GM21723 (cell line): ENCODE measurements around the gene KCNH2.

ENCODE experiments used
- ATAC-seq: cut with Tn5 transposase; IDR thresholded peaks from one replicate; pipeline ENCODE4 v1.9.1; 2021; ENCODE audit warnings: mild to moderate bottlenecking, moderate library complexity; ENCODE audit not compliant: unreplicated experiment

Gene KCNH2

DNA sequence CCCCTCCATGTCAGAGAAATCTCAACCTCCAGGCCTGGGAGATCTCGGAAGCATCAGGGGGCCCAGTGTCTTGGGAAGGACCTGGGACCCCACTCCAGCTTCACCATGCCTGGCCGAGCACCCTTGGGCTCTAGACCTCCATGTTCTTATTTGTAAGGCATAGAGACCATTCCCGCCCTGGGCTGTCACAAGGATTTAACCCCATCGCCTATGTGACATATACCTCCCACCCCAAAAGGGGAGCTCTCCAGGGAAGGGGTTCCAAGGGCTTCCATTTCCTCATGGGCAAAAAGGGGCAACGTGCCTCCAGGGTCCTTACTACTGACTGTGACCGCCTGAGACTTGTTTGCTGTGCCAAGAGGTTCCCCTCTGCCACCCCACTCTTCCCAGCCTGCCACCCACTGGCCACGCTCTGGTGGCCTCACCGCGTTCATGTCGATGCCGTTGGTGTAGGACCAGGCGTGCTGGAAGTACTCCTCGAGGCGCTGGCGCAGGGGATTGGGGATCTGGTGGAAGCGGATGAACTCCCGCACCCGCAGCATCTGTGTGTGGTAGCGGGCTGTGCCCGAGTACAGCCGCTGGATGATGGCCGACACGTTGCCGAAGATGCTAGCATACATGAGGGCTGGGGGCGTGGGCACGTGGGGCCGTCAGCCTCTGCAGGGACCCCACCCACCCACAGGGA is 27.5 kb downstream of the KCNH2 start:
- ATAC-seq: no peak

DNA sequence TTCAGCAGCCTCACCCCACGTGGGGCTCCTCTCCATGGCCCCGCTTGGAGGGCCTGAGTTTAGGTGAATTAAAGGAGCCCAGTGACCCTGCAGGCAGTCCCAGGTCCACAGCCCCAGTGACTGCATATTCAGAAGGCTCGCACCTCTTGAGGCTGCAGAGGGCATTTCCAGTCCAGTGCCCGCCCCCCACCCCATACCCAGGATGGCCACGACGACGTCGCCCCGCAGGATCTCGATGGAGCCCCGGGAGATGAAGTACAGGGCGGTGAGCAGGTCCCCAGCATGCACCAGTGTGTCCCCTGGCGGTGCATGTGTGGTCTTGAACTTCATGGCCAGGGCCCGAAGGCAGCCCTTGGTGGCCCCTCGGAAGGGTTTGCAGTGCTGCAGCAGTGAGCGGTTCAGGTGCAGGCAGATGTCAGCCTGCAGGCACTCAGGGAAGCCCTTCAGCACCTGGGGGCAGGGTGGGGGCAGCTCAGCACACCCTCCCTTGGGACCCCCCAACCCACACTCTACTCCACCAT is 28.1 kb downstream of the KCNH2 start:
- no peak for ATAC-seq

DNA sequence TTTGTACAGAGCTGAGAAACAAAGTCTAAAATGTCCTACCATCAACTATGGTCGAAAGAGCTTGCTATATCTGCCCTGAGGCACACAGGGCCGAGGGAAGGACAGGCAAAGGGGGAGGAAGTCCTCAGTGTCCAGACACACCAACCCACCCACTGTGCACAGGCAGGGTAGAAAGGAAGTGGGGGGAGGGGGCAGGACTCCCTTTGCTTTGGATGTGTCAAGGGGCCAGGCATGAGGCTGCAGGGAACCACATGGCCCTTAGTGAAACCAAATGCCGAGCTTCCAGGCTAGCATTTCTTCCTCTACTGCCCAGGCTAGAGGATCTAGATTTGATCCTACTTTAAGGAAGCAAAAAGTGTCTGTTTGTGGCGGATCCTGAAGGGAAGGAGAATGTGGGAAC is 28.6 kb downstream of the KCNH2 start:
- no peak for ATAC-seq

DNA sequence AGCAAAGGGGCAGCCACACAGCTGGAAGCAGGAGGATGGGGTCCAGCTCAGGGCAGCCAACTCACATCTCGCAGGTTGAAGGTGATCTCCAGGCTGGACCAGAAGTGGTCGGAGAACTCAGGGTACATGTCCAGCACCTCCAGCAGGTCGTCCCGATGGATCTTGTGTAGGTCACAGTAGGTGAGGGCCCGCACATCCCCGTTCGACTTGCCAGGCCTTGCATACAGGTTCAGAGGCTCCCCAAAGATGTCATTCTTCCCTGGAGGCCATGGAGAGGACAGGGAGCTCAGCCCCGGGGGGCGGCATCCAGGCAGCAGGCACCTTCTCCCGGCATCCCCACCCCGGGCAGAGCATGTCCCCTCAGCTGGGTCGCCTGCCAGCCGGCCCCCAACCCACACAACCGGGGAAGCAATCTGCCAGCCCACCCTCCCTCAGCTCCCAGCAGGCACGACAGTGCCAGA is 29.3 kb downstream of the KCNH2 start:
- ATAC-seq: no peak

DNA sequence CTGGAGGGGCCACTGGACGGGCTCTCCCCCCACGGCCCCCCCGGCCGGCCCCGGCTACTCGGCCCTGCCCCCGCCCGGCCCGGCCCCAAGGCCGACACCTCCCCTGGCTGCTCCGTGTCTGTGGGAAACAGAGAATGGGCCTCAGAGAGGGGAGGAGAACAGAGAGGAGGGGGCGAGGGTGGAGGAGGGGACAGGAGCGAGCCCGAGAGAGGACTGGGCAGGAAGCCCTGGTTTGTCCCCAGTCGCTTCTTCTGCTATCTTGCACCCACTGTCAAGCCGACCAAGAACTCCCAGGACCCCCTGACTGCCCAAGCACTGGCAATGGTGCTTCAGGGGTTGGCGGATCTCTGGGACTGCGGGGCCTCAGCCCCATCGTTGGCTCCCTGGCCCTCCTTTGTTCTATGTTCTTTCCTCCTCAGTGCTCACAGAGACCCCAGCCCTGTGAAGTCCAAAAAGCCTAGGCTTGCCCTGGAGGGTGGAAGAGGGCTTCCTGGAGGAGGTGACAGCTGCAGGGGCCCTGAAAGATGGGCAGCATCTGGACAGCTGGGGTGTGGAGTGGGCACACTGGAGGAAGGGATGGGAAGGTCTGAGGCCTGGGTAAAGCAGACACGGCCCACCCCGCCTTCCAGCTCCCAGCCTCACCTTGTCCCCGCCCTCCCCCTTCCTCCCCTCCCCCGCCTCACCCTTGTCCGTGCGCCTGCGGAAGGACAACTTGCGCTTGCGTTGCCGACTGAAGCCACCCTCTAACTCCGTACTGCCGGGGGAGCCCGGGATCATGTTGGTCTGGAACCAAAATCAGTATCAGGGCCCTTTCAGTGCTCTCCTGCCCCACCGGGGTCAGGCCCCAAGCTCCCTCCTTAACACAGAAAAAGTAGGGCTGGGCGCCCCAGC is 30.1 kb downstream of the KCNH2 start:
- no peak for ATAC-seq

DNA sequence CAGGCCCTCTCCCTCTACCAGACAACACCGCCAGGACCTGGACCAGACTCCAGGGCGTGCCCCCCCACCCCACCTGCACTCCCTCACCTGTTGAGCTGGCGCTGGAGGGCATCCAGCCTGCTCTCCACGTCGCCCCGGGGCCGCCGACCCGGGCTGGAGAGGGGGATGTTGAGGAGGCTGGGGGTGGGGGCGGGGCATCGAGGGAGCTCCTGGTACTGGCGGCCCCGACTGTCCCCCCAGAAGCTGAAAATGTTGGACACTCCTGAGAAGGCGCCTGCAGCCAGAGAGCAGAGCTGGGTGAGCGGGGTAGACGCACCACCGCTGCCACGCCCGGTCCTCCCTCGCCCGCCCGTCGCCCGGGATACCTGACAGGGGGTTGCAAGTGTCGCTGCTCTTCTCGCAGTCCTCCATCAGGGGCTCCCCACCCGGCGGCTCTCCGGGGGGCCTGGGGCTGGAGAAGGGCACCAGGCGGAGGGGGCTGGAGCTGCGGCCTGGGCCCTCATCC is 30.8 kb downstream of the KCNH2 start:
- no peak for ATAC-seq

DNA sequence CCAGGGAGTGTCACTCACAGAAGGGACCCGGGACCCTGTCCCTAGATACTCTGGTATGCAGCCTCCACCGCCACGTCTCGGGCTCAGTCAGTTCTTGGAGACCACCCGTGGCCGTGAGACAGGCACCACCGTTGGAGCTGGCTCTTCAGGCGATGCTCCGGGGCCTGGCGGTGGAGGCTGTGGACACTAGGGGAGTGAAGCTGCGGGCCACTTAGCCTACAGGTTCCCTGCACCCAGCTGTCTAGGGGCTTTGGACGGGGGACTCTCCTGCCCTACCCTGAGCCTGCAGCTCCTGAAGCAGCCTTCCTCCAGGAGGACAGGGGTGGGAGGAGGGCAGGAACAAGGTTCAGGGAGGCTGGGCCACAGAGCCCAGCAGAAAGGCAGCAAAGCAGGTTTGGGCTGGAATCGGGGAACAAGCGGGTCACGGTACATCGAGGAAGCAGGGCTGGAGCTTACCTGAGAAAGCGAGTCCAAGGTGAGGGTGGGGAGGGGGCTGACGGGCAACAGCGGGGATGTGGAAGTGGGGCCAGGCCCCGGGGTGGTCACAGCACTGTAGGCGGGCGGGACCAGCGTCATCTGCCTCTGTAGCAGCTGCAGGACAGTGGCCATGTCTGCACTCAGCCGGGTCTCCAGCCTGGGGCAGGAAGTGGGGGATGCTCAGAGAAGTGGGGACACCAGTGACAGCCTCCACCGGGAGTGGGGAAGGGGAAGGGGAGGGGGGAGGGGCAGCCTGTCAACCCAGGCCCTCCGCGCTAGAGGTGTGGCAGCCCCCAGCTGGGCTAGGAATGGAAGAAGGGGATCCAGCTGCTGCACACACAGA is 31.5 kb downstream of the KCNH2 start:
- ATAC-seq: no peak

DNA sequence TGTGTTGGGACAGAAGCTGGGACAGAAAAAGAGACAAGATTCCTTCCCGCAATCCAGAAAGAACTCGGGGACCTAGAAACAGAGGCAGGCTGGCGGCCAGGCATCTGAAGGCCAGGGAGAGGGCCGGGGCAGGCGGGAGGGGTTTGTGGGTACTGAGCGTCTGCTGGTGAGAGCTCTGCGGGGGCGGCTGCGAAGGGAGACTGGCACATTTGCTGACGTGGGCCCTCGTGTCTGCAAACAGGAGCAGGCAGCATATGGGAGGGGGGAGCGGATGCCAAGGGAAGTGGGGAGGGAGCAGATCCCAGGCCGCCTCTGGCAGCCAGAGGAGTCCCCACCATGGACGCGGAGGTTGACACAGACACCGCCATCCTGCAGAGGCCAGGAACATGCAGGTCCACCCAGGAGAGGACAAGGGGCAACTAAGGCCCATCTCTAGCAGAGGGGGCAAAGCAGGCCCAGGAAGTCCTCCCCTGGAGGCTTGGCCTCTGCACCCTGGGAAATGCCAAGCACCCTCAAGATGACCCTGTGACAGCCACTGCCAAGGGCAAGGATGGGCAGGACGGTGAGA is 32.2 kb downstream of the KCNH2 start:
- no peak for ATAC-seq

DNA sequence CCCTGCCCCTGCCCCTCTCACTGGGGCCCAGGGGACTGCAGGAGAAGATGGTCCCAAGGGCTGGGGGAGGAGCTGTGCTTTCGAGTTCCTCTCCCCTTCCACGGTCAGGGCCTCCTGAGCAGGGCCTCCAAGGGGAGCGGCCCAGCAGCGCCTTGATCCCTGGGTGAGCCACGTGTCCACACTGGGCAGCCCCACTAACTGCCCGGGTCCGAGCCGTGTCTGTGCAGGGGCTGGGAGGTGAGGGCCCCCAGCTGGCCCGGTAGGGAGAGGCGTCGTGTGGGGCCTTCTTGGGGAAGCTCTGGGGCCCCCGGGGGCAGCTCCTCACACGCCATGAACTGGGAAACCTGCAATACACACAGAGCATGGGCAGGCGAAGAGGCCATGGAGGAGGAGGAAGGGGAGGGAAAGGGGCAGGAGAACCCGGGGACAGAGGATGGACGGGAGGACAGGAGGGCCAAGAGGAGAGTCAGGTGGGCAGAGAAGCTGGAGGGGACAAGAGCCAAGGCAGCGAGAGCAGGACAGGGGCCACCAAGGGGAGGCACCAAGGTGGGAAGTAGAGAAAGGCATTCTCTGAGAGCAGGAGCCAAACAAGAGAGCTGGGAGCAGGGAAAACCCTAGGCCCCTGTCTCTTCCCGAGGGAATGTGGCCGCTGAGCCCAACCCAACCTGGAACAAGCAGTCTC is 32.8 kb downstream of the KCNH2 start:
- no peak for ATAC-seq

DNA sequence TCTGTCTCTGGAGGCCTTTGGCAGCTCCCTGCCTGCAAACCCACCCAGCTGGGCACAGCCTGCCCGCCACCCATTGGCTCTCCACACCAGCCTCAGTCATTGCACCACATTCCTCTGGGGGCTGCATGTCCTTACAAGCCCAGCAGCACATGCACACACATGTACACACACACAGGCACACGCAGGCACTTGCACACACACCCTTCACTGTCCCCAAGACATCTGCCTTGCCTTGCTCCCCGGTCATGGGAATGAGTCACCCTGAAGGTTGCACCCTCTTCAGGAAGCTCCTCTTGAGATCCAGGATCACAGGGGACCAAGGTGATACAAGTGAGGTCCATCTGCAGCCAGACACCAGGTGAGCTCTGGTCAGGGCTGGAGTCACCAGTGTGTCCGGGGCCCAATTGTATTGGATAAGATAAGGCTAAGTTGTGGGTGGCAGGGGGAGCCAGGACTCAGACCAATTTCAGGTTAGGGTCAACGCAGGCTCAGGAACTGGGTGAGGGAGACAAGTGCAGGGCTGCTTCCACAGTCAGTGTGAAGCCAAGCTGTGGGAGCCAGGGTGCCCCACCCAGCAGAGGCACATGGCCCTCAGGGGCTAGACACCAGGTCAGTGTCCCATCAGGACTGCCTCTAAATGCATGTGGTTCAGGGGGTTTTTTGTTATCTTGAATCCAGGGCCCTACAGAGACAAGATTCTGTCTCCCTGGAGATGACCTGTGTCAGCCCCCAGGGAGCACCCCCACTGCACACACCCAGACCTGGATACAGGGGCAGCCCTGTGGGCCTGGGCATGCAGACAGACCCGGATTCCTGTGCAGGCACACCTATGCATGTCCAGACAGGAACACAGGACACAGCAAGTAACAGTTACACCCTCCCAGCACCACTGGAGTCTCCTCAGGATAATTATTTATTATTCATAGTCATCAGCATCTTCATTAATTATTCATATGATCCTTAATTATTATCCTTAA is 33.8 kb downstream of the KCNH2 start:
- no peak for ATAC-seq

DNA sequence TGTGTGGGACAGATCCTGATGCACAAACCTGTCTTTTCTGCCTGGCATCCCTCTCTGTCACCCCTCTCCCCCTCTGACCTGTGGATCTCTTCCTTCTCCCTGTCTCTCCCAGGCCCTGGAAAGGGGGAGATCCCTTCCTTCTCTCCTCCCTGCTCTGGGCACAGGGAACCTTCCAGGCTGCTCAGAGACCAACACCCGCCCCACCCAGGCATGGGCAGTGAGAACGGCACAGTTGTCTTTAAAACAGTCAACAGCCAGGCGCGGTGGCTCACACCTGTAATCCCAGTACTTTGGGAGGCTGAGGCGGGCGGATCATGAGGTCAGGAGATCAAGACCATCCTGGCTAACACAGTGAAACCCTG is 34.7 kb downstream of the KCNH2 start:
- no peak for ATAC-seq

DNA sequence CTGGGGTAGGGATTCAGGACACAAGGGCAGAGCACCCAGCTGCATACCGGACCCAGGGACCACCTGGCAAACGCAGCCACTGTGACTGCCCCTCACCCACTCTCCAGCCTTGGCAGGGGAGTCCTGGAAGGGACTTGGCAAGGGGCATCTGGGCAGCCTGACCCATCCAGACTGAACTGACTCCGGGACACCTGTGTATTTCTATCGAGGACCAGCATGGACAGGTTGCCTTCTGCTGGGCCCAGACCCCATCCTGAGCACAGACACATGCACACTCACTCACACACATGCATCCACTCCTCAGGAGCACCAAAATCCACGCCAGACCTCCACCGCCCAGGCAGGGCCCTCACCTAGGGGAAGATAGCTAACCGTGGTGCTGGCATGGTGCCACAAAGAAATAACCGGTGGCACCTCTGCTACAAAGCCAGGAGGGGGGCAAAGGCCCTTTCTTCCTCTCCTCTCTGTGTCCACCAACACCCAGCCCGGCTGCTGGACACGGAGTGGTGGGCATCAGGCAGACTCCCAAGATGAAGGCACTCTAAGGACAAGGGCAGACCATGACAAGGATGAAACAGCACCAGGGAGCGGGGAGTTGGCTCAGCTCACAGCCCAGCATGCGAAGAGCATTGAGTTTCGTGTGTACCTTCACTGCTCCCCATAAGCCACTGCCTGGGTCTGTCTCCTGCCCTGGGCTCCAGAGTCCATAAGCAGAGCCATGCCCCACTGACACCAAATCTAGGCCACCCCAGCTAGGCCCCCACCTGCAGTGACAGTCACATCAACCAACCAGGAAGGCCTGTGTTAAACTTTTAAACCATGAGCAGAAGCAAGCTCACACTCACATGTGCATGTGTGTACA is 35.3 kb downstream of the KCNH2 start:
- ATAC-seq: no peak

DNA sequence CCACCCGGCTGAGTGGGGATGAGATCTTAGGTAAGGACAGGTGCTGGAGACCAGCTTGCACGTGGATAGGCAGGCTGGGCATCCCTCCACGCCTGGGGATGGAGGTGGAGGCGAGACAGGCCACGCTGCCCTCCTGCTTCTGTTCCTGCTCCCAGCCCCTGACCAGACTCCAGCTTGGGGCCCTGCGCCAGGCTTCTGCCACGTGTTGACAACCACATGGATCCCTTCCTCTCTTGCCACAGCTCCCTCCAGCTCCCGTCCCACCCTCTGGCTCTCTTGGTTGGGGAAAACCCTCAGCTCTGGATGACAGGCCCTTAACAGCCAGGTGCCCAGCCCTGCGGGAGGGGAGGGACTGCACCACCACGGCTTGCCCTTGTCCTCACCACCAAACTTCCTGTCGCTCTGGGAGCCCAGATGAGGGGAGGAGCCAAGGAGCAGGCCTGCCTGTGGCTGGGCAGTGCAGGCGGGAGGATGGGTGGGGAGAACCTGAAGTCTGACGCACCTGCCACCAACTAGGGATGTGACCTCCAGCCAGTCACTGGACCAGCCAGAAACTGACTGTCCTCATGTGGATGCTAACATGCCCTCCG is 36.0 kb downstream of the KCNH2 start:
- no peak for ATAC-seq

DNA sequence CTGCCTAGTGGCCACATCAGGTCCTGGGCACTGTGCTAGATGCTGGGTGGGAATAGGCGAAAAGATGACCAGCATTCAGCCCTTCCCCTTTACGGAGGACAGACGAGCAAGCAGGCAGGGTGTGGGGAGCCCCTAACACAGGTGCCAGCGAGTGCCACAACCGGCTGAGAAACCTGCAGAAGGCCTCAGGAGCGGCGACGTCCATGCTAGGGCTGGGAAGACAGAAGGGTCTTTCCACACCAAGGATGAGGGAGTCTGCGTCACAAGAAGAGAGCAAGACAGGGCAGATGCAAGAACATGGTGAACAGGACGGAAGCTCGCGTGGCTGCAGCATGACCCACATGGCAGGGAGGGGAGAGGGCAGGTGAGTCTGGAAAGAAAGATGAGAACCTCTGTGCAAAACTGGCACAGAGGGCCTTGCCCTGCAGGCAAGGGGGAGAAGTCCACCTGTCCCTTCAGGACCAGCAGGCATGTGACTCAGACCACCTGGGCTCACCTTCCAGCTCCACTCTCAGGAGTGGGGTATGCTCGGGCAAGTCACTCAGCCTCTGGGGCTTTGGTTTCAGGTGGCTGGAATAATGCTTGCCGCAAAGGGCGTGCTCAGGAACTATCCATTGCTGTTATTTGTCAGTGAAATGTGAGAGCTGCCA is 36.6 kb downstream of the KCNH2 start:
- ATAC-seq: no peak

DNA sequence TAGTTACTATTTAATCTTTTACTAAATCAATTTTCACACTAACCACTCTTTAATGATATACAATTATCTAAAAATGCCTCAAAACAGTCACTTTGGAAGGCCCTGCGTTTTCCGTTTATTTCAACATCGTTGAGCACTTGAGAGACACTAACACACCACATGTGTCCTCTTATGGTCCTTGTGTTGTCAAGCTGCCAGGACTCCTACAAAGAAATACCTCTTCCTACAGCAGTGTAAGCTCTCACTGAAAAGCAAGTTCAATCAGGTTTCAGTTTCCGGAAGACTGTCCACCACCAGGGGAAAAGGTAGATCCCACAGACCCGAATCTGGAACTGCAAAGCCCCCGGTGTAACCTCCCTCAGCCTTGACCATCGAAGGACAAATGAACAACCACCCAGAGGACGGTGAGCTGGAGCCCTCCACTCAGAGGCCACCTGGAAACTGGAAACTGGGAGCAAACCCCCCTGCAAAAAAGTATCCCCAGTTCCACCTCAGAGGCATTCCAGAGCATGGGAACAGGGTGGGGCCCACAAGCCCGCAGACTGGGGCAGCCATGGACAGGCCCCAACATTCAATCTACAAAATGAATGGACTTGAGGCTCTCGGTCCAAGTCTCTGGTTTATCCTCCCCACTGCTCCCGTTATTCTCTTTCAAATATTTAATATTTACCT is 37.6 kb downstream of the KCNH2 start:
- no peak for ATAC-seq

DNA sequence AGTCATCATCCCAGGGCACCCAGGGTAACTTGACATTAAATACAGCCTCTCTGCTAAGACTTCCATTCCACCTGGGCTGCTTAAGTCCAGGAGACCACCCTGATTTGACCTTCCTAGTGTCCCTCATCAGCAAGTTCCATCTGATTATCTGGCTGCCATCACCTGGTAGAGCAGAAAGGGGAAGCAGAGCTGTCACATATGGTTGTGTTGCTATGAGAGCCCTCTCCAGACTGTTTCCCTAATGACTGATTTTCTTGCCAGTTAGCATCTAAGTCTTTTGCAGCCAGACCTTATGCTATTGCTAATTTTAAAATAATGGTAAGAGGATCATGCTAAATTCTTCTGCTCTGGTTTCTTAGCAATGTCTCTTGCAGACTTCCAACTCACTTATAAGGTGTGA is 38.7 kb downstream of the KCNH2 start:
- ATAC-seq: no peak

DNA sequence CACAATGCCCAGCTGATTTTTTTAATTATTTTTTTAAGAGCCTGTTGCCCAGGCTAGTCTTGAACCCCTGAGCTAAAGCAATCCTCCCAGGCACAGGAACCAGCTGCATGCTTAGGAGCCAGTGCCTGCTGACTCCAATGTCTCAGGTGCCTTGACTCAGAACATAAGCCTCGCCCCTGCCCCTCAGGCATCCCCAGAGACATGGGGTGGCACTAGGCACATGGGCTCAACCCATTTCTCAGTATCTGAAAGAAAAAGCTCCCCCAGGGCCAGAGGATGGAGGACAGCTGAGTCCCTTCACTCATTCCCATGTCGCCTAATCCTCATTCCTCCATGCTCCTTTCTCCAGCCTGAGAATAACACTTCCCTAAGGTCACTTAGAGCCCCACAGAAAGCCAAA is 39.1 kb downstream of the KCNH2 start:
- no peak for ATAC-seq
